ENCODE results near the gene FAM118A. TPM values are rescaled to one million over a fixed set of nuclear protein-coding genes. Genes with fewer than 3 reads are reported as not detected.

The FAM118A gene
- total RNA-seq, 2 donors from 2014 or later: 36.1 to 75.3 TPM

- no peak overlapping the region for H3K27ac ChIP-seq
- intact Hi-C loops (cut with DNase I): no loop called here
Measured at GRCh38 chr22:45335854-45336522, 26.3 kb downstream of the FAM118A start.

GRCh38 chr22:45336971-45337431 lies 27.3 kb downstream of the FAM118A start:
- DNase-seq: peak; percentile 47
- Histone ChIP-seq H3K36me3 (peaks cover 6% of the 10 kb centered on the region), H3K9me3 (no peaks in the 10 kb centered on the region), H3K4me1 (no peaks in the 10 kb centered on the region), H3K27me3 (no peaks in the 10 kb centered on the region), H3K4me3 (no peak overlapping the region), H3K9ac (ENCODE audit: low read depth in 2 of 2, low read length in 2 of 2) (no peak overlapping the region), H3K27ac (no peak overlapping the region)
- intact Hi-C loops (cut with DNase I): no loop called here
- no peak for TF ChIP-seq CTCF (IDR thresholded peaks at IDR 0.05)

More at GRCh38 chr22:45335854-45336522, 26.3 kb downstream of the FAM118A start:
- H3K4me3 ChIP-seq: no peak overlapping the region
- no peak for TF ChIP-seq CTCF (IDR thresholded peaks at IDR 0.05)
- no peaks in the 10 kb centered on the region for H3K4me1 ChIP-seq
- H3K36me3 ChIP-seq: peaks cover 6% of the 10 kb centered on the region
- no peaks in the 10 kb centered on the region for H3K27me3 ChIP-seq
- DNase-seq: no peak
- no peak overlapping the region for H3K9ac ChIP-seq (ENCODE audit: low read depth in 2 of 2, low read length in 2 of 2)
- no peaks in the 10 kb centered on the region for H3K9me3 ChIP-seq

GRCh38 chr22:45337536-45337935 lies 27.8 kb downstream of the FAM118A start:
- H3K4me1 ChIP-seq: no peaks in the 10 kb centered on the region
- no peaks in the 10 kb centered on the region for H3K27me3 ChIP-seq
- TF ChIP-seq CTCF (IDR thresholded peaks at IDR 0.05): no peak
- H3K36me3 ChIP-seq: peaks cover 6% of the 10 kb centered on the region
- H3K9me3 ChIP-seq: no peaks in the 10 kb centered on the region
- H3K27ac ChIP-seq: no peak overlapping the region
- intact Hi-C loops (cut with DNase I): no loop called here
- no peak for DNase-seq
- no peak overlapping the region for H3K9ac ChIP-seq (ENCODE audit: low read depth in 2 of 2, low read length in 2 of 2)
- H3K4me3 ChIP-seq: no peak overlapping the region

- no peaks in the 10 kb centered on the region for H3K27me3 ChIP-seq
- peaks cover 6% of the 10 kb centered on the region for H3K36me3 ChIP-seq
- no peaks in the 10 kb centered on the region for H3K9me3 ChIP-seq
- H3K4me3 ChIP-seq: no peak overlapping the region
- DNase-seq: no peak
- no peak overlapping the region for H3K9ac ChIP-seq (ENCODE audit: low read depth in 2 of 2, low read length in 2 of 2)
- TF ChIP-seq CTCF (IDR thresholded peaks at IDR 0.05): no peak
- H3K27ac ChIP-seq: no peak overlapping the region
- H3K4me1 ChIP-seq: no peaks in the 10 kb centered on the region
- intact Hi-C loops (cut with DNase I): no loop called here
Measured at GRCh38 chr22:45338795-45339194, 29.1 kb downstream of the FAM118A start.

GRCh38 chr22:45340323-45340722 lies 30.6 kb downstream of the FAM118A start:
- Histone ChIP-seq H3K36me3 (peaks cover 6% of the 10 kb centered on the region), H3K27ac (no peak overlapping the region), H3K9ac (ENCODE audit: low read depth in 2 of 2, low read length in 2 of 2) (no peak overlapping the region), H3K27me3 (no peaks in the 10 kb centered on the region), H3K9me3 (no peaks in the 10 kb centered on the region), H3K4me1 (no peaks in the 10 kb centered on the region), H3K4me3 (no peak overlapping the region)
- TF ChIP-seq CTCF (IDR thresholded peaks at IDR 0.05): no peak
- DNase-seq: no peak
- intact Hi-C loops (cut with DNase I): no loop called here

Data from colonic mucosa (tissue), 4 donors.